ENCODE data around the gene ENOSF1.

DNA sequence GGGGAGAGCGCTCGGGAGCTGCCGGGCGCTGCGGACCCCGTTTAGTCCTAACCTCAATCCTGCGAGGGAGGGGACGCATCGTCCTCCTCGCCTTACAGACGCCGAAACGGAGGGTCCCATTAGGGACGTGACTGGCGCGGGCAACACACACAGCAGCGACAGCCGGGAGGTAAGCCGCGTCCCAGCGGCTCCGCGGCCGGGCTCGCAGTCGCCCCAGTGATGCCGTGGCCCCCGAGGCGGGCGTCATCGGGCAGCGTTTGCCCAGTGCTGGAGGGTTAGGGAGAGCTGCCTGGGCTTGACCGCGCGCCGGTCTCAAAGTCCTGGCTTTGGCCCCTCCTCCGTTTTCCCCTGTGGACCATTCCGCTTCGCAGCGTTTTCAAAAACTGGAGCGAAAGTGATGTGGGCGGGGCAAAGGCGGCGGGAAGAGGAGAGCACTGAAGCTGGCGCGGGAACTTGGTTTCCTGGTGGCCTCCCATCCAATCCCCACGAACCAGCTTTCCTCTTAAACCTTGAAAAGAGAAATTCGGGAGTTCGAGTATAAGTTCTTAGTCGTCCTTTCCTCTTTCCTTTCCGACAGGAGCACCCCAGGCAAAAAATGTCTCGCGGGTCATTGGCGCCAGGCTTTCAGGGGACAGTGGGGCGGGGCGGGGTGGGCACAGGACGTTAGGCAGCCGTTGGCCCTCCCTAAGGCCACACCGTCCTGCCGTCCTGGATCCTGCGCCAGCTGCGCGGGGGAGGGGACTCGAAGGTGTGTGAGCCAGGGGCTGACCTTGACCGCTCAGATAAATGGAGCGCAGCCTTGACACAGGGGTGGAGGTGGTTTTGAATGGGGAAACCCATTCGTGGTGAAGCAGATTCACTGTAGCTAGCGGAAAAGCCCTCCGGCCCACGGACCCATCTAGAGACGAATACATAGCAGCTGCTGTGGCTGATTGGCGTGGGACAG lies 54.2 kb downstream of the ENOSF1 start:
- TF ChIP-seq, protein P1, sequence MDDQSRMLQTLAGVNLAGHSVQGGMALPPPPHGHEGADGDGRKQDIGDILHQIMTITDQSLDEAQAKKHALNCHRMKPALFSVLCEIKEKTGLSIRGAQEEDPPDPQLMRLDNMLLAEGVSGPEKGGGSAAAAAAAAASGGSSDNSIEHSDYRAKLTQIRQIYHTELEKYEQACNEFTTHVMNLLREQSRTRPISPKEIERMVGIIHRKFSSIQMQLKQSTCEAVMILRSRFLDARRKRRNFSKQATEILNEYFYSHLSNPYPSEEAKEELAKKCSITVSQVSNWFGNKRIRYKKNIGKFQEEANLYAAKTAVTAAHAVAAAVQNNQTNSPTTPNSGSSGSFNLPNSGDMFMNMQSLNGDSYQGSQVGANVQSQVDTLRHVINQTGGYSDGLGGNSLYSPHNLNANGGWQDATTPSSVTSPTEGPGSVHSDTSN (CRISPR knock-in tag; IDR thresholded peaks at IDR 0.05; ENCODE audit: borderline replicate concordance) = no peak
- TF ChIP-seq ZC3H4 (CRISPR knock-in tag; IDR thresholded peaks at IDR 0.05; ENCODE audit: borderline replicate concordance) = 0 out of 2 replicates have a peak, but pooled peaks have one; percentile 21
- TF ChIP-seq, protein P2, sequence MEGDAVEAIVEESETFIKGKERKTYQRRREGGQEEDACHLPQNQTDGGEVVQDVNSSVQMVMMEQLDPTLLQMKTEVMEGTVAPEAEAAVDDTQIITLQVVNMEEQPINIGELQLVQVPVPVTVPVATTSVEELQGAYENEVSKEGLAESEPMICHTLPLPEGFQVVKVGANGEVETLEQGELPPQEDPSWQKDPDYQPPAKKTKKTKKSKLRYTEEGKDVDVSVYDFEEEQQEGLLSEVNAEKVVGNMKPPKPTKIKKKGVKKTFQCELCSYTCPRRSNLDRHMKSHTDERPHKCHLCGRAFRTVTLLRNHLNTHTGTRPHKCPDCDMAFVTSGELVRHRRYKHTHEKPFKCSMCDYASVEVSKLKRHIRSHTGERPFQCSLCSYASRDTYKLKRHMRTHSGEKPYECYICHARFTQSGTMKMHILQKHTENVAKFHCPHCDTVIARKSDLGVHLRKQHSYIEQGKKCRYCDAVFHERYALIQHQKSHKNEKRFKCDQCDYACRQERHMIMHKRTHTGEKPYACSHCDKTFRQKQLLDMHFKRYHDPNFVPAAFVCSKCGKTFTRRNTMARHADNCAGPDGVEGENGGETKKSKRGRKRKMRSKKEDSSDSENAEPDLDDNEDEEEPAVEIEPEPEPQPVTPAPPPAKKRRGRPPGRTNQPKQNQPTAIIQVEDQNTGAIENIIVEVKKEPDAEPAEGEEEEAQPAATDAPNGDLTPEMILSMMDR (CRISPR knock-in tag; IDR thresholded peaks at IDR 0.05) = peak; percentile 5; the same call in 1 of the 2 replicates
- no peak for TF ChIP-seq IKZF1 (IDR thresholded peaks at IDR 0.05)
- TF ChIP-seq POLR2AphosphoS5 (IDR thresholded peaks at IDR 0.05; ENCODE audit: low read depth, low read length) = peak; percentile 77
- no peak for TF ChIP-seq BORCS8-MEF2B (CRISPR knock-in tag; IDR thresholded peaks at IDR 0.05)
- peak; percentile 63; the same call in 1 of the 2 replicates for TF ChIP-seq HNF4G (IDR thresholded peaks at IDR 0.05; ENCODE audit: borderline replicate concordance, low read depth, low read length)
- no peak for TF ChIP-seq HNF4G (CRISPR knock-in tag; IDR thresholded peaks at IDR 0.05; ENCODE audit: borderline replicate concordance, low read depth)
- TF ChIP-seq, protein P3, sequence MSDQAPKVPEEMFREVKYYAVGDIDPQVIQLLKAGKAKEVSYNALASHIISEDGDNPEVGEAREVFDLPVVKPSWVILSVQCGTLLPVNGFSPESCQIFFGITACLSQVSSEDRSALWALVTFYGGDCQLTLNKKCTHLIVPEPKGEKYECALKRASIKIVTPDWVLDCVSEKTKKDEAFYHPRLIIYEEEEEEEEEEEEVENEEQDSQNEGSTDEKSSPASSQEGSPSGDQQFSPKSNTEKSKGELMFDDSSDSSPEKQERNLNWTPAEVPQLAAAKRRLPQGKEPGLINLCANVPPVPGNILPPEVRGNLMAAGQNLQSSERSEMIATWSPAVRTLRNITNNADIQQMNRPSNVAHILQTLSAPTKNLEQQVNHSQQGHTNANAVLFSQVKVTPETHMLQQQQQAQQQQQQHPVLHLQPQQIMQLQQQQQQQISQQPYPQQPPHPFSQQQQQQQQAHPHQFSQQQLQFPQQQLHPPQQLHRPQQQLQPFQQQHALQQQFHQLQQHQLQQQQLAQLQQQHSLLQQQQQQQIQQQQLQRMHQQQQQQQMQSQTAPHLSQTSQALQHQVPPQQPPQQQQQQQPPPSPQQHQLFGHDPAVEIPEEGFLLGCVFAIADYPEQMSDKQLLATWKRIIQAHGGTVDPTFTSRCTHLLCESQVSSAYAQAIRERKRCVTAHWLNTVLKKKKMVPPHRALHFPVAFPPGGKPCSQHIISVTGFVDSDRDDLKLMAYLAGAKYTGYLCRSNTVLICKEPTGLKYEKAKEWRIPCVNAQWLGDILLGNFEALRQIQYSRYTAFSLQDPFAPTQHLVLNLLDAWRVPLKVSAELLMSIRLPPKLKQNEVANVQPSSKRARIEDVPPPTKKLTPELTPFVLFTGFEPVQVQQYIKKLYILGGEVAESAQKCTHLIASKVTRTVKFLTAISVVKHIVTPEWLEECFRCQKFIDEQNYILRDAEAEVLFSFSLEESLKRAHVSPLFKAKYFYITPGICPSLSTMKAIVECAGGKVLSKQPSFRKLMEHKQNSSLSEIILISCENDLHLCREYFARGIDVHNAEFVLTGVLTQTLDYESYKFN (CRISPR knock-in tag; conservative IDR thresholded peaks at IDR 0.05) = peak; percentile 29; the same call in 1 of the 2 replicates
- TF ChIP-seq CEBPB (IDR thresholded peaks at IDR 0.05; ENCODE audit: borderline replicate concordance, low read depth, low read length) = no peak
- TF ChIP-seq CBFB (CRISPR knock-in tag; IDR thresholded peaks at IDR 0.05) = no peak; the same call in 1 of the 2 replicates

Data from HepG2 (cell line).